SK-N-SH (cell line): Measurements from ENCODE around the gene ARPC5L. TPM values are rescaled to one million over a fixed set of nuclear protein-coding genes. Genes with fewer than 3 reads are reported as not detected.

Source experiments
- CTCF ChIA-PET: fragments of 300-600, 350-600 bp; formaldehyde crosslinking; extraction: SDS; loops from one replicate; lab custom pipeline; 2021; lab: Yijun Ruan, JAX
- POLR2A ChIA-PET: fragments of 350-600 bp; sonication (Branson Sonifier 250); formaldehyde crosslinking; extraction: SDS; loops from one replicate; lab custom pipeline; 2020; ENCODE audit warnings: antibody characterized with exemption, inconsistent platforms; lab: Yijun Ruan, JAX
- DNase-seq: peaks from one replicate; pipeline ENCODE4 v3.0.0; 2012
- H2AFZ ChIP-seq: fragments of 200-600 bp; sonication (generic); 2 replicates; pipeline ENCODE4 v1.8.1; 2016; ENCODE audit warnings: antibody characterized with exemption, mild to moderate bottlenecking, low read depth
- H3F3A ChIP-seq: fragments of 200-600 bp; sonication (generic); replicated peaks from 2 replicates; pipeline ENCODE3; 2016; ENCODE audit warnings: antibody characterized with exemption, mild to moderate bottlenecking; ENCODE audit not compliant: insufficient read depth
- H3K27ac ChIP-seq, 2 experiments: fragments of 200-500 bp in 1 of 2; fragments of 200-600 bp in 1 of 2; sonication (Bioruptor generic) in 1 of 2; sonication (generic), shearing (Covaris generic) in 1 of 2; 2 replicates each; pipeline versions ENCODE4 v1.5.1 to v1.6.1; 2014 to 2016; ENCODE audit warnings: low read depth in 2 of 2, inconsistent platforms in 1 of 2, low read length in 1 of 2, mild to moderate bottlenecking in 1 of 2, mixed read lengths in 1 of 2
- H3K27me3 ChIP-seq: fragments of 200-600 bp; sonication (generic), shearing (Covaris generic); 2 replicates; pipeline ENCODE4 v1.6.1; 2016; ENCODE audit warnings: mixed run types; ENCODE audit not compliant: insufficient read depth
- H3K36me3 ChIP-seq, 2 experiments: fragments of 200-500 bp in 1 of 2; fragments of 200-600 bp in 1 of 2; sonication (Bioruptor generic) in 1 of 2; sonication (generic) in 1 of 2; replicated peaks in 1 of 2; 2 replicates each; pipeline versions ENCODE3 to v1.5.1; 2014 to 2016; ENCODE audit warnings: low read length in 1 of 2, mild to moderate bottlenecking in 1 of 2; ENCODE audit not compliant: insufficient read depth in 2 of 2, control insufficient read depth in 1 of 2
- H3K4me1 ChIP-seq, 2 experiments: fragments of 200-500 bp in 1 of 2; fragments of 200-600 bp in 1 of 2; sonication (Bioruptor generic) in 1 of 2; sonication (generic), shearing (Covaris generic) in 1 of 2; 2 replicates each; pipeline versions ENCODE4 v1.5.1 to v1.6.1; 2014 to 2016; ENCODE audit warnings: low read depth in 1 of 2, low read length in 1 of 2, mixed run types in 1 of 2; ENCODE audit not compliant: insufficient read depth in 2 of 2, control insufficient read depth in 1 of 2
- H3K4me2 ChIP-seq: fragments of 200-600 bp; sonication (generic), shearing (Covaris generic); 2 replicates; pipeline ENCODE4 v1.6.1; 2017; ENCODE audit warnings: mixed run types
- H3K4me3 ChIP-seq, 2 experiments: fragments of 200-500 bp in 1 of 2; fragments of 200-600 bp in 1 of 2; sonication (Bioruptor generic) in 1 of 2; sonication (generic), shearing (Covaris generic) in 1 of 2; 2 replicates each; pipeline versions ENCODE4 v1.5.1 to v1.8.1; 2014 to 2016; ENCODE audit warnings: low read depth in 2 of 2, inconsistent platforms in 1 of 2, low read length in 1 of 2, mild to moderate bottlenecking in 1 of 2, mixed read lengths in 1 of 2, moderate library complexity in 1 of 2
- H3K79me2 ChIP-seq: fragments of 200-600 bp; sonication (generic); 2 replicates; pipeline ENCODE4 v1.8.1; 2017; ENCODE audit warnings: mild to moderate bottlenecking; ENCODE audit not compliant: insufficient read depth
- H3K9ac ChIP-seq: fragments of 200-600 bp; sonication (generic); 2 replicates; pipeline ENCODE4 v1.6.1; 2017; ENCODE audit warnings: mixed run types
- H3K9me2 ChIP-seq: fragments of 200-600 bp; sonication (generic); 2 replicates; pipeline ENCODE4 v1.6.1; 2017; ENCODE audit warnings: mixed run types
- H3K9me3 ChIP-seq: fragments of 200-600 bp; sonication (generic); 2 replicates; pipeline ENCODE4 v1.6.1; 2017; ENCODE audit warnings: mixed run types, mild to moderate bottlenecking, moderate library complexity
- H4K20me1 ChIP-seq: fragments of 200-600 bp; sonication (generic); 2 replicates; pipeline ENCODE4 v1.6.1; 2017; ENCODE audit warnings: mild to moderate bottlenecking, mixed run types; ENCODE audit not compliant: insufficient read depth
- CHD2 ChIP-seq: fragments of 150-350 bp; IDR thresholded peaks from 2 replicates; pipeline ENCODE4 v1.6.1; 2018; ENCODE audit warnings: low read length; ENCODE audit not compliant: partially characterized antibody
- ELF1 ChIP-seq: IDR thresholded peaks from 2 replicates; pipeline ENCODE4 v1.4.0; 2012
- EP300 ChIP-seq, 2 experiments: IDR thresholded peaks; 2 replicates each; pipeline versions ENCODE4 v1.4.0 to v1.6.1; 2012; ENCODE audit warnings: borderline replicate concordance in 1 of 2, low read depth in 1 of 2, low read length in 1 of 2
- EZH2phosphoT487 ChIP-seq: fragments of 200-600 bp; sonication (generic); IDR thresholded peaks from 2 replicates; pipeline ENCODE4 v1.6.1; 2017; ENCODE audit warnings: low read depth, mixed run types, mild to moderate bottlenecking, antibody characterized with exemption, moderate library complexity, borderline replicate concordance
- FOSL2 ChIP-seq: IDR thresholded peaks from 2 replicates; pipeline ENCODE4 v1.4.0; 2012; ENCODE audit warnings: low read depth, mild to moderate bottlenecking, moderate library complexity, borderline replicate concordance
- FOXM1 ChIP-seq: IDR thresholded peaks from 2 replicates; pipeline ENCODE4 v1.4.0; 2012; ENCODE audit warnings: low read depth, mild to moderate bottlenecking
- GABPA ChIP-seq: IDR thresholded peaks from 2 replicates; pipeline ENCODE4 v1.4.0; 2012; ENCODE audit warnings: low read depth, mild to moderate bottlenecking
- NRF1 ChIP-seq: IDR thresholded peaks from 2 replicates; pipeline ENCODE4 v1.6.1; 2012; ENCODE audit warnings: low read depth, mild to moderate bottlenecking, low read length
- POLR2AphosphoS5 ChIP-seq: IDR thresholded peaks from 2 replicates; pipeline ENCODE4 v1.6.1; 2012; ENCODE audit warnings: low read depth, low read length
- RAD21 ChIP-seq: IDR thresholded peaks from 2 replicates; pipeline ENCODE4 v1.6.1; 2012; ENCODE audit warnings: mild to moderate bottlenecking, low read length
- RFX5 ChIP-seq: IDR thresholded peaks from 2 replicates; pipeline ENCODE4 v1.6.1; 2012; ENCODE audit warnings: mild to moderate bottlenecking, improper control_type of control experiment, low read length
- SIN3A ChIP-seq: IDR thresholded peaks from 2 replicates; pipeline ENCODE4 v1.6.1; 2012; ENCODE audit warnings: low read depth, mild to moderate bottlenecking, low read length, moderate library complexity, borderline replicate concordance
- TAF1 ChIP-seq: IDR thresholded peaks from 2 replicates; pipeline ENCODE4 v1.6.1; 2012; ENCODE audit warnings: low read depth, mild to moderate bottlenecking, low read length, moderate library complexity, borderline replicate concordance
- TCF12 ChIP-seq: IDR thresholded peaks from 2 replicates; pipeline ENCODE4 v1.4.0; 2012
- TEAD4 ChIP-seq: IDR thresholded peaks from 2 replicates; pipeline ENCODE4 v1.4.0; 2012; ENCODE audit warnings: mild to moderate bottlenecking, borderline replicate concordance; ENCODE audit not compliant: insufficient read depth
- YY1 ChIP-seq: IDR thresholded peaks from 2 replicates; pipeline ENCODE4 v1.4.0; 2012; ENCODE audit warnings: low read depth, mild to moderate bottlenecking
- WGBS: methylation state at CpG from one replicate; pipeline ENCODE4 v1.1.6; 2017; ENCODE audit warnings: low lambda C conversion rate; 5-methylcytosine and 5-hydroxymethylcytosine counted together
- polyA plus RNA-seq, 3 experiments: library from polyadenylated mRNA; depleted of rRNA; stranded (reverse); fragments of >200 nt; gene quantifications; 2 replicates each; pipeline ENCODE4 v1.2.3, GENCODE V29; 2012
- TF ChIP-seq, protein P1 (sequence below): fragments of 150-350 bp; IDR thresholded peaks from 2 replicates; pipeline ENCODE4 v1.6.1; 2016; ENCODE audit warnings: mild to moderate bottlenecking, low read depth, low read length
- TF ChIP-seq, protein P2 (sequence below): IDR thresholded peaks from 2 replicates; pipeline ENCODE4 v1.4.0; 2012; ENCODE audit warnings: low read depth
- TF ChIP-seq, protein P3 (sequence below): IDR thresholded peaks from 2 replicates; pipeline ENCODE4 v1.4.0; 2012; ENCODE audit warnings: low read depth, borderline replicate concordance

The ARPC5L gene
- polyA plus RNA-seq, 1 of the 3 experiments (the other 2 are of a cell fraction): 73.1 TPM

DNA sequence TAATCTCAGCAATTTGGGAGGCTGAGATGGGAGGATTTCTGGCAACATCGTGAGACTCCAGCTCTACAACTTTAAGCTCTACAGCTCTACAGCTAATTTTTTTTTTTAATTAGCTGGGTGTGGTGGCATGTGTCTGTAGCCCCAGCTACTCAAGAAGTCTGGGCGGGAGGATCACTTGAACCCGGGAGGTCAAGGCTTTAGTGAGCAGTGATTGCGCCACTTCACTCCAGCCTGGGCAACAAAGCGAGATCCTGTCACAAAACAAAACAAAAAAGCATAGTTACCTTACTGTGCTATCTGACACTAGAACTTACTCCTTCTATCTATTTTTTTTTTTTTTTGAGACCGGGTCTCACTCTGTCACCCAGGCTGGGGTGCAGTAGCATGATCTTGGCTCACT is 15.0 kb upstream of the ARPC5L start:
- H3F3A ChIP-seq: no peaks in the 10 kb centered on the region
- POLR2A ChIA-PET: interaction anchor here (0.7 kb wide), 1 partner anchor 8 kb away, joined by 3 read pairs; no protein-coding TSS in a partner anchor
- no peak for DNase-seq

DNA sequence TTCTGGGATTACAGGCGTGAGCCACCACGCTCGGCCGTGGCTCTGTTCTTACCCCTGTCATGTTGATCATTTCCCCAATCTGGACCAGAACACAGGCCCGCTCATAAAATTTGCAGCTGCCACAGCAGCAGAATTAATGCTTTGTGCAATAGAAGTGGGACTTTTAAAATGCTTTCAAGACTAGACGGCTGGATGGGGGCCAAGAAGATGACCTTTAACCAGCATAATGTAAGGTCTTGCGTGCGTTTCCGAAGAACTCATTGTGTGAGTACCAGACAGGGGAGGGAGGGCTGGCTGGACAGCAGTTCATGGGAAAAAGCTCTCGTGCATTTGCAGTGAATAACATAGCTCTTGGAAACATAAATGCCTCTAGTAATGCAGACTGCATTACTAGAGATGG is 12.1 kb upstream of the ARPC5L start:
- 49% methylated on average over 10 of the region's 10 CpGs for WGBS
- Histone ChIP-seq H4K20me1 (no peaks in the 10 kb centered on the region), H3K79me2 (no peaks in the 10 kb centered on the region), H3K4me2 (no peak overlapping the region), H3K27ac (no peak overlapping the region), H2AFZ (no peak overlapping the region), H3F3A (peaks cover 3% of the 10 kb centered on the region), H3K4me1 (peaks cover 0 to 4% of the 10 kb centered on the region in 2 experiments; a peak in 1 of 4 replicates), H3K4me3 (no peak overlapping the region), H3K36me3 (no peaks in the 10 kb centered on the region), H3K9me2 (no peaks in the 10 kb centered on the region), H3K27me3 (no peaks in the 10 kb centered on the region)
- DNase-seq: no peak
- POLR2A ChIA-PET: no interaction called here
- CTCF ChIA-PET: interaction anchor here (7.7 to 33.6 kb wide), 3 partner anchors 14 to 74 kb away, joined by 215 to 1436 read pairs (median 353); partner anchors contain the start of genes NR6A1 and OLFML2A
- TF ChIP-seq, protein P1, sequence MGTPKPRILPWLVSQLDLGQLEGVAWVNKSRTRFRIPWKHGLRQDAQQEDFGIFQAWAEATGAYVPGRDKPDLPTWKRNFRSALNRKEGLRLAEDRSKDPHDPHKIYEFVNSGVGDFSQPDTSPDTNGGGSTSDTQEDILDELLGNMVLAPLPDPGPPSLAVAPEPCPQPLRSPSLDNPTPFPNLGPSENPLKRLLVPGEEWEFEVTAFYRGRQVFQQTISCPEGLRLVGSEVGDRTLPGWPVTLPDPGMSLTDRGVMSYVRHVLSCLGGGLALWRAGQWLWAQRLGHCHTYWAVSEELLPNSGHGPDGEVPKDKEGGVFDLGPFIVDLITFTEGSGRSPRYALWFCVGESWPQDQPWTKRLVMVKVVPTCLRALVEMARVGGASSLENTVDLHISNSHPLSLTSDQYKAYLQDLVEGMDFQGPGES: no peak
- TF ChIP-seq POLR2AphosphoS5 (no peak), YY1 (no peak), FOXM1 (no peak), GABPA (no peak), TAF1 (no peak), RAD21 (no peak), TEAD4 (no peak), SIN3A (no peak), NRF1 (no peak), EP300 (IDR thresholded peaks at IDR 0.05; ENCODE audit: borderline replicate concordance in 1 of 2, low read depth in 1 of 2, low read length in 1 of 2) (no peak), TCF12 (no peak), ELF1 (no peak), CHD2 (no peak), EZH2phosphoT487 (no peak), FOSL2 (no peak), RFX5 (no peak)
- TF ChIP-seq, protein P2, sequence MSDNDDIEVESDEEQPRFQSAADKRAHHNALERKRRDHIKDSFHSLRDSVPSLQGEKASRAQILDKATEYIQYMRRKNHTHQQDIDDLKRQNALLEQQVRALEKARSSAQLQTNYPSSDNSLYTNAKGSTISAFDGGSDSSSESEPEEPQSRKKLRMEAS: no peak
- TF ChIP-seq, protein P3, sequence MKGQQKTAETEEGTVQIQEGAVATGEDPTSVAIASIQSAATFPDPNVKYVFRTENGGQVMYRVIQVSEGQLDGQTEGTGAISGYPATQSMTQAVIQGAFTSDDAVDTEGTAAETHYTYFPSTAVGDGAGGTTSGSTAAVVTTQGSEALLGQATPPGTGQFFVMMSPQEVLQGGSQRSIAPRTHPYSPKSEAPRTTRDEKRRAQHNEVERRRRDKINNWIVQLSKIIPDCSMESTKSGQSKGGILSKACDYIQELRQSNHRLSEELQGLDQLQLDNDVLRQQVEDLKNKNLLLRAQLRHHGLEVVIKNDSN: no peak
- TF ChIP-seq, all 33 proteins: peak for 0
- H3K9ac ChIP-seq: no peak overlapping the region
- H3K9me3 ChIP-seq: no peaks in the 10 kb centered on the region

More for the DNA sequence above, 15.0 kb upstream of the ARPC5L start:
- H3K27ac ChIP-seq: no peak overlapping the region
- TF ChIP-seq TCF12: no peak
- CTCF ChIA-PET: interaction anchor here (0.6 to 33.6 kb wide), 3 partner anchors 11 to 135 kb away, joined by 3 to 1436 read pairs (median 353); partner anchors contain the start of genes NR6A1 and OLFML2A
- WGBS: 95% methylated on average over 6 of the region's 6 CpGs
- no peaks in the 10 kb centered on the region for H3K27me3 ChIP-seq
- H3K79me2 ChIP-seq: no peaks in the 10 kb centered on the region
- no peak overlapping the region for H3K9ac ChIP-seq
- no peak overlapping the region for H2AFZ ChIP-seq
- no peaks in the 10 kb centered on the region for H4K20me1 ChIP-seq
- H3K36me3 ChIP-seq: no peaks in the 10 kb centered on the region
- H3K9me3 ChIP-seq: no peaks in the 10 kb centered on the region
- no peak overlapping the region for H3K4me2 ChIP-seq
- H3K9me2 ChIP-seq: no peaks in the 10 kb centered on the region
- H3K4me1 ChIP-seq: no peaks in the 10 kb centered on the region
- H3K4me3 ChIP-seq: no peak overlapping the region
